HepG2 (cell line): ENCODE results near the gene SEMA3F. TPM values are rescaled to one million over a fixed set of nuclear protein-coding genes. Genes with fewer than 3 reads are reported as not detected.
A peak's percentile ranks its signal among the peaks of the same experiment; 100 is the strongest.

ENCODE experiments used
- DPF2 ChIP-seq: sonication (generic); formaldehyde crosslinking; IDR thresholded peaks from 2 replicates; pipeline ENCODE4 v1.4.0; 2020; ENCODE audit warnings: mild to moderate bottlenecking, low read depth, missing genetic modification reagents, borderline replicate concordance
- FOXA3 ChIP-seq: IDR thresholded peaks from 2 replicates; pipeline ENCODE4 v1.6.1; 2016; ENCODE audit warnings: missing genetic modification reagents, missing compliant biosample characterization
- FOXP1 ChIP-seq, 2 experiments: fragments of 450-650 bp in 1 of 2; IDR thresholded peaks; 2 replicates each; pipeline ENCODE4 v1.6.1; 2017 to 2018; ENCODE audit warnings: antibody characterized with exemption in 1 of 2
- HCFC1 ChIP-seq: fragments of 150-350 bp; IDR thresholded peaks from 2 replicates; pipeline ENCODE4 v1.6.1; 2014; ENCODE audit warnings: low read depth, low read length
- HIVEP1 ChIP-seq: sonication (generic); formaldehyde crosslinking; IDR thresholded peaks from 2 replicates; pipeline ENCODE4 v1.4.0; 2020; ENCODE audit warnings: mild to moderate bottlenecking, missing genetic modification reagents
- RELA ChIP-seq: sonication (generic); formaldehyde crosslinking; IDR thresholded peaks from 2 replicates; pipeline ENCODE4 v1.4.0; 2020; ENCODE audit warnings: missing genetic modification reagents
- SIX4 ChIP-seq: sonication (generic); formaldehyde crosslinking; IDR thresholded peaks from 2 replicates; pipeline ENCODE4 v1.4.0; 2020; ENCODE audit warnings: missing genetic modification reagents
- STAT5B ChIP-seq: sonication (generic); formaldehyde crosslinking; IDR thresholded peaks from 2 replicates; pipeline ENCODE4 v1.4.0; 2020; ENCODE audit warnings: missing genetic modification reagents
- TBX2 ChIP-seq: sonication (generic); formaldehyde crosslinking; IDR thresholded peaks from 2 replicates; pipeline ENCODE4 v1.5.0; 2020; ENCODE audit warnings: missing genetic modification reagents, mild to moderate bottlenecking, borderline replicate concordance
- TCF7 ChIP-seq: sonication (generic); IDR thresholded peaks from 2 replicates; pipeline ENCODE4 v1.6.1; 2016; ENCODE audit warnings: antibody characterized with exemption, low read depth
- TSC22D2 ChIP-seq: sonication (generic); formaldehyde crosslinking; IDR thresholded peaks from 2 replicates; pipeline ENCODE4 v1.5.1; 2020; ENCODE audit warnings: missing genetic modification reagents, mild to moderate bottlenecking, borderline replicate concordance
- ZNF263 ChIP-seq: sonication (generic); formaldehyde crosslinking; IDR thresholded peaks from 2 replicates; pipeline ENCODE4 v1.4.0; 2020; ENCODE audit warnings: missing genetic modification reagents
- ZNF616 ChIP-seq: sonication (generic); formaldehyde crosslinking; IDR thresholded peaks from 2 replicates; pipeline ENCODE4 v1.5.0; 2020; ENCODE audit warnings: low read depth, mild to moderate bottlenecking, missing genetic modification reagents
- polyA plus RNA-seq, 8 experiments: library from polyadenylated mRNA; depleted of rRNA in 3 of 8; stranded (reverse) in 7 of 8; unstranded in 1 of 8; fragments of >200 nt; fragmentation: Illumina TruSeq in 4 of 8; extraction: Trizol in 4 of 8; gene quantifications; 2 replicates each; pipeline versions ENCODE4 v1.2.1 to v1.2.3, GENCODE V29; 2011 to 2016; ENCODE audit warnings: low read depth in 4 of 8, missing spikeins in 1 of 8, mixed read lengths in 1 of 8; ENCODE audit not compliant: insufficient read depth in 1 of 8
- total RNA-seq, 5 experiments: library from RNA; depleted of rRNA; stranded (reverse); fragments of >200 nt; fragmentation: Illumina TruSeq; extraction: Trizol; gene quantifications; 2 replicates each; pipeline ENCODE4 v1.2.3, GENCODE V29; 2016; ENCODE audit warnings: low read depth in 1 of 5
- TF ChIP-seq, protein P1 (sequence below): sonication (generic); formaldehyde crosslinking; IDR thresholded peaks from 2 replicates; pipeline ENCODE4 v1.4.0; 2020; ENCODE audit warnings: missing genetic modification reagents, borderline replicate concordance
- TF ChIP-seq, protein P2 (sequence below): sonication (generic); formaldehyde crosslinking; IDR thresholded peaks from 2 replicates; pipeline ENCODE4 v1.5.0; 2020; ENCODE audit warnings: mild to moderate bottlenecking, missing genetic modification reagents, borderline replicate concordance
- TF ChIP-seq, protein P3 (sequence below): sonication (generic); formaldehyde crosslinking; IDR thresholded peaks from 2 replicates; pipeline ENCODE4 v1.5.1; 2020; ENCODE audit warnings: mild to moderate bottlenecking, missing genetic modification reagents, moderate library complexity
- TF ChIP-seq, protein P4 (sequence below): sonication (generic); formaldehyde crosslinking; IDR thresholded peaks from 2 replicates; pipeline ENCODE4 v1.4.0; 2020; ENCODE audit warnings: missing genetic modification reagents
- TF ChIP-seq, protein P5 (sequence below): IDR thresholded peaks from 2 replicates; pipeline ENCODE4 v1.6.1; 2016; ENCODE audit warnings: low read depth, borderline replicate concordance

SEMA3F gene
- total and polyA plus RNA-seq, 2 of the 13 experiments (the other 11 are each of a cell fraction or from before 2014, with no cell fraction given) = 7.6 to 17.2 TPM

DNA sequence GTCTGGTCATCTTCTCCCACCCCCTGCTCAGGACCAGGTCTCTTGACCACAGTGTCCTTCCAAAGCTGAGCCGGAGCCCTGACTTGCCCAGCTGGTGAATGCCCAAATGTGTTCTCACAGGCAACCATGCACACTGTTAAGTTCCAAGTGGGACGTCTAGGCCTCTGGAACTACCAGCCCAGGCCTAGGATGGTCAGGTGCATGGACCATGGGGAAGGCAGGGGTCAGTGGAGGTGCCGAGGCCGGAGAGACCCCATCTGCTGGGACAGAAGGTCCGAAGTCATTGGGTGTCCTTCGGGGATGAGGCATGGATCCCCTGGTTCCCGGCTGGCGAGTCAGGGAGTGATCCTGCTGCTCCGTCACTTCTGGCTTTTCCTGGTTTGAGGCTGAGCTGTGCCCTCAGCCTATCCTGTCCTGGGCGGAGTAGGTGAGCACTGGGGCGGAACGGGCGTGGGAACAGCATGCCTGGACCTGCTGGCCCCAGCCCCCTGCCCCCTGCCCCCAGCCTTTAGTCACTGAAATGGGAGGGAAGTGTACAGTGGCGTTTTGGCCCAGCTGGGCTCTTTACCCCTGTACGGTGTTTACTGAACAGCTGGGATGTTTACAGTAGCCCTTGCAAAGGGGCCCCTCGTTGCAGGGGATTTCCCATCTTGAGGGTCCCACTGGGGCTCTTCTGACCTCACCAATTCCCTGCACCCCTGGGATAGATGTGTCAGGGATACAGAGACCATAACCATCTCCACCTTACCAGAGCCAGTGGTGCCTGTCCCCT is 12.1 kb downstream of the SEMA3F start (continued):
- TF ChIP-seq, protein P1, sequence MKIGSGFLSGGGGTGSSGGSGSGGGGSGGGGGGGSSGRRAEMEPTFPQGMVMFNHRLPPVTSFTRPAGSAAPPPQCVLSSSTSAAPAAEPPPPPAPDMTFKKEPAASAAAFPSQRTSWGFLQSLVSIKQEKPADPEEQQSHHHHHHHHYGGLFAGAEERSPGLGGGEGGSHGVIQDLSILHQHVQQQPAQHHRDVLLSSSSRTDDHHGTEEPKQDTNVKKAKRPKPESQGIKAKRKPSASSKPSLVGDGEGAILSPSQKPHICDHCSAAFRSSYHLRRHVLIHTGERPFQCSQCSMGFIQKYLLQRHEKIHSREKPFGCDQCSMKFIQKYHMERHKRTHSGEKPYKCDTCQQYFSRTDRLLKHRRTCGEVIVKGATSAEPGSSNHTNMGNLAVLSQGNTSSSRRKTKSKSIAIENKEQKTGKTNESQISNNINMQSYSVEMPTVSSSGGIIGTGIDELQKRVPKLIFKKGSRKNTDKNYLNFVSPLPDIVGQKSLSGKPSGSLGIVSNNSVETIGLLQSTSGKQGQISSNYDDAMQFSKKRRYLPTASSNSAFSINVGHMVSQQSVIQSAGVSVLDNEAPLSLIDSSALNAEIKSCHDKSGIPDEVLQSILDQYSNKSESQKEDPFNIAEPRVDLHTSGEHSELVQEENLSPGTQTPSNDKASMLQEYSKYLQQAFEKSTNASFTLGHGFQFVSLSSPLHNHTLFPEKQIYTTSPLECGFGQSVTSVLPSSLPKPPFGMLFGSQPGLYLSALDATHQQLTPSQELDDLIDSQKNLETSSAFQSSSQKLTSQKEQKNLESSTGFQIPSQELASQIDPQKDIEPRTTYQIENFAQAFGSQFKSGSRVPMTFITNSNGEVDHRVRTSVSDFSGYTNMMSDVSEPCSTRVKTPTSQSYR (CRISPR knock-in tag) = 0 out of 2 replicates have a peak, but pooled peaks have one; percentile 22
- TF ChIP-seq, protein P2, sequence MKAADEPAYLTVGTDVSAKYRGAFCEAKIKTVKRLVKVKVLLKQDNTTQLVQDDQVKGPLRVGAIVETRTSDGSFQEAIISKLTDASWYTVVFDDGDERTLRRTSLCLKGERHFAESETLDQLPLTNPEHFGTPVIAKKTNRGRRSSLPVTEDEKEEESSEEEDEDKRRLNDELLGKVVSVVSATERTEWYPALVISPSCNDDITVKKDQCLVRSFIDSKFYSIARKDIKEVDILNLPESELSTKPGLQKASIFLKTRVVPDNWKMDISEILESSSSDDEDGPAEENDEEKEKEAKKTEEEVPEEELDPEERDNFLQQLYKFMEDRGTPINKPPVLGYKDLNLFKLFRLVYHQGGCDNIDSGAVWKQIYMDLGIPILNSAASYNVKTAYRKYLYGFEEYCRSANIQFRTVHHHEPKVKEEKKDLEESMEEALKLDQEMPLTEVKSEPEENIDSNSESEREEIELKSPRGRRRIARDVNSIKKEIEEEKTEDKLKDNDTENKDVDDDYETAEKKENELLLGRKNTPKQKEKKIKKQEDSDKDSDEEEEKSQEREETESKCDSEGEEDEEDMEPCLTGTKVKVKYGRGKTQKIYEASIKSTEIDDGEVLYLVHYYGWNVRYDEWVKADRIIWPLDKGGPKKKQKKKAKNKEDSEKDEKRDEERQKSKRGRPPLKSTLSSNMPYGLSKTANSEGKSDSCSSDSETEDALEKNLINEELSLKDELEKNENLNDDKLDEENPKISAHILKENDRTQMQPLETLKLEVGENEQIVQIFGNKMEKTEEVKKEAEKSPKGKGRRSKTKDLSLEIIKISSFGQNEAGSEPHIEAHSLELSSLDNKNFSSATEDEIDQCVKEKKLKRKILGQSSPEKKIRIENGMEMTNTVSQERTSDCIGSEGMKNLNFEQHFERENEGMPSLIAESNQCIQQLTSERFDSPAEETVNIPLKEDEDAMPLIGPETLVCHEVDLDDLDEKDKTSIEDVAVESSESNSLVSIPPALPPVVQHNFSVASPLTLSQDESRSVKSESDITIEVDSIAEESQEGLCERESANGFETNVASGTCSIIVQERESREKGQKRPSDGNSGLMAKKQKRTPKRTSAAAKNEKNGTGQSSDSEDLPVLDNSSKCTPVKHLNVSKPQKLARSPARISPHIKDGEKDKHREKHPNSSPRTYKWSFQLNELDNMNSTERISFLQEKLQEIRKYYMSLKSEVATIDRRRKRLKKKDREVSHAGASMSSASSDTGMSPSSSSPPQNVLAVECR = peak; percentile 53; the same call in 1 of the 2 replicates
- TF ChIP-seq TBX2 (peak; percentile 26; the same call in 1 of the 2 replicates), HCFC1 (no peak), DPF2 (CRISPR knock-in tag) (no peak), HIVEP1 (CRISPR knock-in tag) (no peak), STAT5B (CRISPR knock-in tag) (no peak), FOXP1 (IDR thresholded peaks at IDR 0.05) (peak; percentile 63; the same call in 1 of the 2 replicates), FOXP1 (CRISPR knock-in tag; IDR thresholded peaks at IDR 0.05) (peak; percentile 90), ZNF263 (CRISPR knock-in tag) (peak; percentile 74), RELA (peak; percentile 97), TCF7 (peak; percentile 59; the same call in 1 of the 2 replicates), ZNF616 (CRISPR knock-in tag) (no peak), TSC22D2 (CRISPR knock-in tag) (no peak), SIX4 (no peak), FOXA3 (CRISPR knock-in tag) (peak; percentile 84)
- TF ChIP-seq, protein P3, sequence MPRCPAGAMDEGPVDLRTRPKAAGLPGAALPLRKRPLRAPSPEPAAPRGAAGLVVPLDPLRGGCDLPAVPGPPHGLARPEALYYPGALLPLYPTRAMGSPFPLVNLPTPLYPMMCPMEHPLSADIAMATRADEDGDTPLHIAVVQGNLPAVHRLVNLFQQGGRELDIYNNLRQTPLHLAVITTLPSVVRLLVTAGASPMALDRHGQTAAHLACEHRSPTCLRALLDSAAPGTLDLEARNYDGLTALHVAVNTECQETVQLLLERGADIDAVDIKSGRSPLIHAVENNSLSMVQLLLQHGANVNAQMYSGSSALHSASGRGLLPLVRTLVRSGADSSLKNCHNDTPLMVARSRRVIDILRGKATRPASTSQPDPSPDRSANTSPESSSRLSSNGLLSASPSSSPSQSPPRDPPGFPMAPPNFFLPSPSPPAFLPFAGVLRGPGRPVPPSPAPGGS (CRISPR knock-in tag) = peak; percentile 71; the same call in 1 of the 2 replicates
- TF ChIP-seq, protein P4, sequence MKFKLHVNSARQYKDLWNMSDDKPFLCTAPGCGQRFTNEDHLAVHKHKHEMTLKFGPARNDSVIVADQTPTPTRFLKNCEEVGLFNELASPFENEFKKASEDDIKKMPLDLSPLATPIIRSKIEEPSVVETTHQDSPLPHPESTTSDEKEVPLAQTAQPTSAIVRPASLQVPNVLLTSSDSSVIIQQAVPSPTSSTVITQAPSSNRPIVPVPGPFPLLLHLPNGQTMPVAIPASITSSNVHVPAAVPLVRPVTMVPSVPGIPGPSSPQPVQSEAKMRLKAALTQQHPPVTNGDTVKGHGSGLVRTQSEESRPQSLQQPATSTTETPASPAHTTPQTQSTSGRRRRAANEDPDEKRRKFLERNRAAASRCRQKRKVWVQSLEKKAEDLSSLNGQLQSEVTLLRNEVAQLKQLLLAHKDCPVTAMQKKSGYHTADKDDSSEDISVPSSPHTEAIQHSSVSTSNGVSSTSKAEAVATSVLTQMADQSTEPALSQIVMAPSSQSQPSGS (CRISPR knock-in tag) = 0 out of 2 replicates have a peak, but pooled peaks have one; percentile 8
- TF ChIP-seq, protein P5, sequence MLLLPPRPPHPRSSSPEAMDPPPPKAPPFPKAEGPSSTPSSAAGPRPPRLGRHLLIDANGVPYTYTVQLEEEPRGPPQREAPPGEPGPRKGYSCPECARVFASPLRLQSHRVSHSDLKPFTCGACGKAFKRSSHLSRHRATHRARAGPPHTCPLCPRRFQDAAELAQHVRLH (CRISPR knock-in tag) = no peak
